Amniotic stem cell (primary cell): ENCODE measurements around the gene NCKAP5.

Experiments used
- DNase-seq: peaks from one replicate; lab custom pipeline; 2025; lab: John Stamatoyannopoulos, UW

NCKAP5 gene

GRCh38 chr2:133333181-133333580 lies 235.1 kb downstream of the NCKAP5 start:
- DNase-seq = no peak

- DNase-seq = no peak
These were observed 236.8 kb downstream of the NCKAP5 start for GRCh38 chr2:133331436-133331835.

- no peak for DNase-seq
These were observed 241.4 kb downstream of the NCKAP5 start for GRCh38 chr2:133326652-133327397.

GRCh38 chr2:133324150-133324561 lies 244.1 kb downstream of the NCKAP5 start:
- no peak for DNase-seq

DNA sequence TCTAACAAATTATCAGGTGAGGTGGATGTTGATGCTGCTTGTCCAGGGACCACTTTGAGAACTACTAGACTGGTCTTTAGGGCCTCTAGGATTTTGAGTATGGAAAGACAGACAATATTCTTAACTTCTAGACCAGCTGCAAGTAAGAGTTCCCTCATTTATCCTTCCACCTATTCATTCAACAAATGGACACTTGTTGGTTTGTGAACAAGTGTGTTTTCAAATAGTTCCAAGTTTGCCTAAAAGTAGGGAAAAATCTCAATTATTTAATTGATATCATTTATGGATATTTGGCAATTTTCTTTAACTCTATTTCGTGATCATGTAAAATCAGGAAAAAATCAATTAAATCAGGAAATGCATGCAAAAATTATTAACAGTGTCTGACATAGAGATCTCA lies 245.4 kb downstream of the NCKAP5 start:
- DNase-seq = no peak

DNA sequence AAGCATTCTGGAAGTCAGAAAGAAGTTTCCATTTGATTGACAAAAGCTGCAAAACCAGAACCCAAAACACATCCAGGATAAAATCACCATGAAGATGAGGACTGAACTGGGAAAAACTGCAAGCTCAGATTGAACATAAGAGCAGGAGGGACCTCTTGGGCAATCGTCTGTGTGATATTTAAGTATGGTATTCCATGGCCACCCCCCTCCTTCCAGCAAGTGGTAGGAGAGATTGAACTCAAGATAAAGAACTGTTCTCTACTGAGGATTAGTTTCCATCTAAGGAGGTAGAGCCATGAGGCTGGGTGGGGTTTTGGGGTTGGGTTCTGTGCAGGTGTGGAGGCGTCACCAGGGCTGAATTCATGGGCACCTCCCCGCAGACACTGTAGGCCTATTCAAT lies 251.1 kb downstream of the NCKAP5 start:
- no peak for DNase-seq

- DNase-seq = no peak
These were observed 251.7 kb downstream of the NCKAP5 start for GRCh38 chr2:133316557-133316956.

DNA sequence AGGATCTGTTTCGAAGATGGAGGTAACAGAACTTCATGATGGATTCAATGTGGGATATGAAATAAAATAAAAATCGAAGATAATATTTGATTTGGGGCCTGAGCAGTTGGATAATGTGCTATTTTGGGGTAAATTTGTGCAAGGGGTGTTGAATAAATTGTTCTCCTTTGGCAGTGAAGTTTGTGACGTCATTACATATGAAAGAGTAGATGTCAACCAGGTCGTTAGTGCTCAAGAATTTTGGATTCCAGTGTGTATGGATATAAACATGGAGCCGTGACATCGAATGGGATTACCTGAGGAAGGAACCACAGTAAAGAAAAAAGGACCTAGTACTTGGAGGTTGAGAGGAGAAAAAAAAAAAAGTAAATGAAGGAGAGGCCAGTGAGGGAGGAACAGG lies 253.0 kb downstream of the NCKAP5 start:
- DNase-seq = no peak

- no peak for DNase-seq
These were observed 253.5 kb downstream of the NCKAP5 start for GRCh38 chr2:133314795-133315194.

GRCh38 chr2:133312038-133312729 lies 256.1 kb downstream of the NCKAP5 start:
- no peak for DNase-seq

DNA sequence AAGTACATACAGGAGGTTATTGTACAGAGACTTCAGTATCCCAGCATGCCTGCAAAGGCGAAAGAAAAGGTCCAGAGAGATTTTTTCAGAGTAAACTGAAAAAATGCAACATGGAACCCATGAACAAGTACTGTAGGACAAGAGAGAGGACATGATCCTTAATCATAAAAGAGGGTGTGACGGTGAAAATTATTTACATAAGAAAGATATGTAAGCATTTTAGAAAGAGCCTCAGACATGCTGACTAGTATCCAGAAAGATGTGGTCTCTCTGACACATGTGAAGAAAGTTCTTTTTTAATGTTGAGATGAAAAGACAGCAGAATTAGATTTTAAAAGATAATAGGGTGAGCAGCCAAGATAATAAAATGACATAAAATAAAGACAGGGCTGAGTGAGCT lies 262.0 kb downstream of the NCKAP5 start:
- no peak for DNase-seq

DNA sequence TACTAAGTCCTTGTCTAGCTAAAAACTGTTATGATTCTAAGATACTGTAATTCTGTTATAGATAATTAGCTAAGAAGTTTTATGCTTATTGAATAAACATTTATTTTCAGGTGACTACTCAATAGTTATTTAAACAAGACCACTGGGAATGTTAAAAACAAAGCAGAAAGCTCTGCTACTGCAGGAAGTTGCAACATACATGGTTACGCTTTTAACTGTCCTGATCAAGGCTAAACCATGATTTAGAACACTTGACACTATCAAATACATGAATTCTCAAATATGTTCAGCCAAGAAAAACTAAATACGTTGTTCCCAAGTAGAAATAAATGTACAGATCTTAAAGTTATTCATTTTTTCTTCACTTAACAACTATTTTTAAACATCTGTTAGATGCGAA lies 263.9 kb downstream of the NCKAP5 start:
- no peak for DNase-seq

GRCh38 chr2:133303150-133303549 lies 265.1 kb downstream of the NCKAP5 start:
- no peak for DNase-seq

DNA sequence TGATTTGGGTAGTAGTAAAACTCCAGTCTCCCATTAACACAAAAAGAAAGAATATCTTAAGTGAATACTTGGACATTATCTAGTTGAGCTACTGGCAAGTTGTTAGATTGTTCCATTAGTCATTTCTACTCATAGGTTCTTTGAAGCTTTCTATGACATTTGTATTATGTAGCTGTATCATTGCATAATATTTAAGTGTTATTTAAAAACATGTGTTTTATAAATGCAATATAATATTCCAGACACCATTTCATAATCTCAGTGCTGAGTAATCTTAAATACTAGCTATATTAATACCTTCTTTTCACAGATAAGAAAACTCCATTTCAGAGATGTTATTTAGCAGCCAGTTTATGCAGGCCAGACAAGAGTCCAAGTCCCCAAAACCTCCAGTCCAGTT lies 271.9 kb downstream of the NCKAP5 start:
- no peak for DNase-seq

DNA sequence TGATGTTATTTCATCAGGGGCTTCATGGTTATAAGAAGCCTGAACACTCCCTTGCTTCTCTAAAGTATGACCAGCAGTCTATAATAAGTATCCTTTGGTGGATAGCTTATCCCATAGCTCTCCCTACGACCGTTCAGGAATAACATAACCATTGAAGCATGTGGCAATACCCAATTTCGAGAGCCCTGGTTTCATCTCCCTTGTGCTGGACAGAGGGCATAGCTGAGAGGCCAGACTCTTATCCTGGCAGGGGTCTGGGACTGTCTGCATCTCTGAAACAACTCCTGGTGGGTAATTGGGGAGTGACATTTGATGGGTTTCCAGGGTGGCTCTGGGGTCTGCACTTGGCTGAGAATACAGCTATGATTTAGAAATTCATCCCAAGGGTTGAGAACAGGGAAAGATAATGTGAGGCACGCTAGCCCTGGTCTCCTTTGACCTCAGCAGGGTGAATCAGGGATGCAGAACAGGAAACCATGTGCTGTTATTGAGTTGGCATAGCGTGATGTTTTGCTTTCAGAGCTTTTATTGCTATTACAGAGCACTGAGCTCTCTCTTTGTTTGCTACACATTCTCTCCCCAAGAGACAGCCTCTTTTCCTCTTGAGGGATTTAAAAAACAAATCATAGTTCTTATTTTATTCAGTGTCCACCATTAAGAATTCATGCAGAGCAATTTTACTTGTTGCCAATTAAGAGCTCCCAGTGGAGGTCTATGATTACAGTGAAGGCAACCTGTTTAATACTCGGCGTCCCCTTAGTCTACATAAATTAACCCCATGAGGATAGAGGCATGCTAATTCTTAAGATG lies 274.5 kb downstream of the NCKAP5 start:
- DNase-seq = no peak

DNA sequence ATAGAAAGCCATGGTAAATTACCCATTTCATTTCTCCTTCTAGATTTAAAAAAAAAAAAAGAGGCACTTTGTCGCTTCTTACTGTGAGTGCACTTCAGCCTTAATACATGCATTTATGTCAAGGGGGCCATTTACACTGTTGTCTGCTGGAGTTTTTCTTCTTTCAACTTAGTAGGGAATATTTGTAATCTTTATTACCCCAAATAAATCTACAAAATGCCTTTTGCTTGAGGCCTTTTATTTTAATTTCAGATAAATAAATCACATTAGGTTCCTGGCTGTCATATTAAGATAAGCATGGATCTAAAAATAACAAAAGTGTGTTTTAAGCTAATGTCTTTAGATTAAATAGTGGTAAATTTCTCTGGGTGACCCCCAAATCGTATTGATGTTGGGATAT lies 276.0 kb downstream of the NCKAP5 start:
- no peak for DNase-seq

DNA sequence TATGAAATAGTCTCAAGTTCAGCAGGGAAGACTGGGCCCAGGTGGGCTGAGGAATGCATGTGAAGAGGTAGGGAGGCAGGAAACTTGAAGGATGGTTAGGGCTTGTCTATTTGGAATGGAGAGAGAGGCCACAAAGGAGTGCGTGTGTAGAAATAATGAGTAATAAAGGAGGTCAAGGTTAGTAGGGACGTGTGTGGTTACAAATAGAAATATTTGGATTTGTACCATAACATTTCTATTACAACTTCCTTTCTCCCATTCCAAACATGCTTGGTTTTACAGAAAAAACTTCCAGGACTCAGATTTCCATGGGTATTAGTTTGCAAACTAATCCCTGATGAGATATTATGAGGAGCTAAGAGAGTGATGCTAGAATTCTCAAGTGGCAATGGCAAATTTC lies 280.6 kb downstream of the NCKAP5 start:
- no peak for DNase-seq

- DNase-seq = no peak
These were observed 281.8 kb downstream of the NCKAP5 start for GRCh38 chr2:133286326-133286922.

DNA sequence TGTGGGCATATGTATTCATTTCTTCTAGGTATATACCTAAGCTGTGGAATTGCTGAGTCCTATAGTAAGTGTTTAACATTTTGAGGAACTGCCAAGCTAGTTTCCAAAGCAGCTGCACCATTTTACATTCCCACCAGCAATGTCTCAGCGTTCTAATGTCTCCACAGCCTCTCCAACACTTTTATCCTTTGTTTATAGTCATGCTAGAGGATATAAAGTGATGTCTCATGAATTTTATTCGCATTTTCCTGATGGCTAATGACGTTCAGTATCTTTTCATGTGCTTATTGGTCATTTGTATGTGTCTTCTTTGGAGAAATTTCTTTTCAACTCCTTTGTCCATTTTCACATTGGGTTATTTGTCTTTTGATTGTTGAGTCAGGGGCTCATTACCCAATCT lies 295.2 kb downstream of the NCKAP5 start:
- no peak for DNase-seq

DNA sequence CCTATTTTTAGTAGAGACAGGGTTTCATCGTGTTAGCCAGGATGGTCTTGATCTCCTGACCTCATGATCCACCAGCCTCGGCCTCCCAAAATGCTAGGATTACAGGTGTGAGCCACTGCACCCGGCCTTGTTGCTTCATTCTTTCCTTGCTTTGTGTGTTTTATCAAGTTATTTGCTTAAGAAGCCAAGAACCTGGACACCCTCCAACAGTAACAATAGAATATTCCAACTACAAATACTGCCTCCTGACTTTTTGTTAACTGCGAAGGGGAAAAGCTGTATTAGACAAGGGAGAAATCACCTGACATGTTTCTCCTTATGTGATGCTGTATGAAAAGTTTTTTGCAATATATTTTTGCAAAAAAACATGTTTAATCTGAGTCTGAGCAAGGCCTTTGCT lies 297.2 kb downstream of the NCKAP5 start:
- no peak for DNase-seq

DNA sequence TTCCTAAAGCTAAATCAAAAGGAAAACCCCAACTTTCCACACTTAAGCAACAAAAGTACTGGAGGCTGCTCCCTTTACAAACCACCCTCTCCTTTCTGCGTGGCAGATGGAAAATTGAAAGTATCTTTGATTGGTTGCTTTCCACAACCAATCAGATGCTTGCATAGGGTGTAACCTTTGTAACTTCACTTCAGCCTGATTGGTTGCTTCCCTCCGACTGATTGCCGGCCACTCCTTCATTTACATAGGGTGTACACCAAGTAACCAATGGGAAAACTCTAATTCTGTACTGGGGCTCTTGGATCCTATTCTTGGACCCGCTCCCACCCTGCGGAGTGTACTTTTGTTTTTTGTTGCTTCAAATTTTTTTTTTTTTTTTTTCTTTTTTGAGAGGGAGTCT lies 297.7 kb downstream of the NCKAP5 start:
- no peak for DNase-seq

GRCh38 chr2:133266926-133267590 lies 301.2 kb downstream of the NCKAP5 start:
- no peak for DNase-seq
